Measurements from ENCODE around the gene CTNNA3.

The CTNNA3 gene

GRCh38 chr10:66190413-66190812 is 1505.6 kb downstream of the CTNNA3 start:
- DNase-seq (ENCODE audit: low read depth in 2 of 2): no peak
- no peak for TF ChIP-seq CTCF (IDR thresholded peaks at IDR 0.05; ENCODE audit: low read depth, low read length)
- no peak overlapping the region for H3K4me3 ChIP-seq (replicated peaks in 1 of 2; ENCODE audit: low read depth in 2 of 2, low read length in 2 of 2)

DNA sequence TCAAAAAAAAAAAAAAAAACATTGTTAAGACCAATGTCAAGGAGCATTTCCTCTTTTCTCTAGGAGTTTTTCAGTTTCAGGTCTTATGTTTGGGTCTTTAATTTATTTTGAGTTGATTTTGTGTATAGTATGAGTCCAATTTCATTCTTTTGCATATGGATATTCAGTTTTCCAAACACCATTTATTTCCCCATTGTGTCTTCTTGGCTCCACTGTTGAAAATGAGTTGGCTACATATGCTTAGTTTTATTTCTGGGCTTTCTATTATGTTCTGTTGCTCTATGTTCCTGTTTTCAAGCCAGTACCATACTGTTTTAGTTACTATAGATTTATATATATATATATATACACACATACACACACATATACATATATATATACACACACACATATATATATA is 1506.7 kb downstream of the CTNNA3 start:
- no peak for TF ChIP-seq CTCF (IDR thresholded peaks at IDR 0.05; ENCODE audit: low read depth, low read length)
- DNase-seq (ENCODE audit: low read depth in 2 of 2): no peak
- H3K4me3 ChIP-seq (replicated peaks in 1 of 2; ENCODE audit: low read depth in 2 of 2, low read length in 2 of 2): no peak overlapping the region

GRCh38 chr10:66187053-66187733 is 1508.8 kb downstream of the CTNNA3 start:
- no peak for DNase-seq (ENCODE audit: low read depth in 2 of 2)
- H3K4me3 ChIP-seq (replicated peaks in 1 of 2; ENCODE audit: low read depth in 2 of 2, low read length in 2 of 2): no peak overlapping the region
- no peak for TF ChIP-seq CTCF (IDR thresholded peaks at IDR 0.05; ENCODE audit: low read depth, low read length)

GRCh38 chr10:66183028-66183427 is 1513.0 kb downstream of the CTNNA3 start:
- TF ChIP-seq CTCF (IDR thresholded peaks at IDR 0.05; ENCODE audit: low read depth, low read length): no peak
- DNase-seq (ENCODE audit: low read depth in 2 of 2): no peak
- no peak overlapping the region for H3K4me3 ChIP-seq (replicated peaks in 1 of 2; ENCODE audit: low read depth in 2 of 2, low read length in 2 of 2)

- peak; percentile 45 for TF ChIP-seq CTCF (IDR thresholded peaks at IDR 0.05; ENCODE audit: low read depth, low read length)
- no peak overlapping the region for H3K4me3 ChIP-seq (replicated peaks in 1 of 2; ENCODE audit: low read depth in 2 of 2, low read length in 2 of 2)
- peak; percentile 76 to 77 for DNase-seq (ENCODE audit: low read depth in 2 of 2)
Observed at GRCh38 chr10:66180581-66181318, 1515.2 kb downstream of the CTNNA3 start.

- DNase-seq (ENCODE audit: low read depth in 2 of 2): no peak
- no peak for TF ChIP-seq CTCF (IDR thresholded peaks at IDR 0.05; ENCODE audit: low read depth, low read length)
- H3K4me3 ChIP-seq (replicated peaks in 1 of 2; ENCODE audit: low read depth in 2 of 2, low read length in 2 of 2): no peak overlapping the region
Observed at GRCh38 chr10:66180021-66180420, 1516.0 kb downstream of the CTNNA3 start.
